NCI-H446 treated with DMSO at 0.1 percent for 48 hours (cell line): ENCODE results near the gene APOL3.
"Not testable (repeated sequence)": the region's sequence is repeated elsewhere in the genome, so short reads cannot be mapped to it uniquely, and the experiment has no call there.

Source experiments
- DNase-seq: peaks from one replicate; lab custom pipeline; 2025; lab: John Stamatoyannopoulos, UW

Gene APOL3

DNA sequence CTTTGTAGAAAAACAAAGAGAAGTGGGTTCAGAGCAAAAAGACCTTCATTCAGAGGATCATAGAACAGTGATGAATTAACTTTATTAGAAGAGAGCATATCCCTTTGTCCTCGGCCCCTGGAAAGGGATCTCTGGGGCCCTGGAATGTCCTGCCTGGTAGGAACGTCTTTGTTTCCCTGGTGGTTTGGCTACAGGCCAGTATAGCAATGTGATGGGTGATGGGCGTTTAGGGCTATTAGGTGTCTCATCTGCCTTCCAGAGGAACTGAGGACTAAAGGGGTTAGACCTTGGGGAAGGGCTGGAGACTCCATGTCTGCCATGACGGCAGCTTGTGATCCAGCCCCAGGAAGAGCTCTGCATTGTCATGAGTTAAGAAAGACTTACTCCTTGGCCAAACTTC is 32.0 kb upstream of the APOL3 start:
- no peak for DNase-seq

DNA sequence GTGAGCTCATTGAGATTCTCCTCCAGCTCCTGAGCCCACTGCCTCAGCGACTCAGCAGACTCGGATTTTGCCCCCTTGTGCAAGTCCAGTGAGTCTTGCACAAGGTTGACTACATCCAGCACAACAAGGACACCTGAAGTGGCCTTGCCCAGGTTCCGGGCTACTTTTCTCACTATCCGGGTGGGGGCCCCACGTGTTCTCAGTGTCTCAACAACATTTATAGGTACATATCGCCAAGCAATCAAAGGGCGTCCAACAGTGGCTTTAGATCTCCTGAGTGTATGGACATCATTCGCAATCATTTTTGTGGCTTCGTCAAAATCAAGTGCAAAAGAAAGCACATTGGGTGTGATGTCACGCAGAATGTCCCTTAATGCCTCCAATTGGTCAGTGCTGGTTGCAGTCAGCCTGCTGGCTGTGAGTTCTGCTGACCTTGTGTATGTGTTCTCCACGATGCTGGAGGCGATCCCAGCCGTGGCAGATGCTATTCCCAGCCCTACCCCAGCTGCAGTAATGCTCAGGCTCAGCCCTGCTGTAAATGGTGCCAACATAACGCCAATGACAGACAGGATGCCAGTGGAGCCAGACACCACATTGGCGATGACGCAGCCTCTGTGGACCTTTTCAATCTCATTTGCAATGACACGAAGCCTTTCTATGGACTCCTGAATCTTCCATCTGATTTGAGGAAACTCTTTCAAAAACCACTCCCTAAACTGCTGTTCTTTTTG is 30.7 kb upstream of the APOL3 start:
- DNase-seq, result peak; percentile 51

- DNase-seq, result not testable (repeated sequence)
Measured at GRCh38 chr22:36187862-36188261, 27.3 kb upstream of the APOL3 start.

DNA sequence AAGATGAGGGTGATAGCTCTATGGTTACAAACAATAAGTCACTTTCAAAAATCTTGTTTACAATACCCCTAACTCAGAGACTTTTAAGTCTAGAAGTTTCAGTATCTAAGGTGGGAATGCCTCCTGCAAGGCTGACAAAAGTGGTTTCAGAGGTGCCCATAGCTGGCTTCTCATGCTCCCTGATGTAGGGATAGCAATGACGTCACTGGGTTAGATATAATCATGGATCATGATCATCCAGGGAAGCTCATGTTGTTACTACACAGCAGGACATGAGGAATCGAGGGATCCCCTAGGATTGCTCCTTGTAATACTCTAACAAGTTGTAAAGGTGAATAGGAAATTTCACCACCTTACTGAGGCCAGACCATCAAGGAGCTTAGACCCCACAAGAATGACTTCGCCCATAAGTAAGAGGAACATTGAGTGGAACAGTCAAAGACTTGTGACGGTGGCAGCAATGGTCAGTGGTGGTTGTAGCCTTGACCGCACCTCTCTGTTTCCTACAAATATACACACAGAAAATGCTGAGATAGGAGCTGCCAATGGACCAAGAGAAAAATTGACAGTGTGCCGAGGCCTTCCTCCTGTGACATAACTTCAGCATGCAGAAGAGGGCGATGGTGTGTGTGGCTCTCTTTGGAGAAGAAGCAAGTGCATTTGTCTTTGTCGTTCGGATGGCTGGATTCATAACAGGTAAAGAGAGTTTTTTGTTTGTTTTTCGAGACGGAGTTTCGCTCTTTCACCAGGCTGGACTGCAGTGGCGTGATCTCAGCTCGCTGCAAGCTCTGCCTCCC is 25.5 kb upstream of the APOL3 start:
- DNase-seq, result no peak

DNA sequence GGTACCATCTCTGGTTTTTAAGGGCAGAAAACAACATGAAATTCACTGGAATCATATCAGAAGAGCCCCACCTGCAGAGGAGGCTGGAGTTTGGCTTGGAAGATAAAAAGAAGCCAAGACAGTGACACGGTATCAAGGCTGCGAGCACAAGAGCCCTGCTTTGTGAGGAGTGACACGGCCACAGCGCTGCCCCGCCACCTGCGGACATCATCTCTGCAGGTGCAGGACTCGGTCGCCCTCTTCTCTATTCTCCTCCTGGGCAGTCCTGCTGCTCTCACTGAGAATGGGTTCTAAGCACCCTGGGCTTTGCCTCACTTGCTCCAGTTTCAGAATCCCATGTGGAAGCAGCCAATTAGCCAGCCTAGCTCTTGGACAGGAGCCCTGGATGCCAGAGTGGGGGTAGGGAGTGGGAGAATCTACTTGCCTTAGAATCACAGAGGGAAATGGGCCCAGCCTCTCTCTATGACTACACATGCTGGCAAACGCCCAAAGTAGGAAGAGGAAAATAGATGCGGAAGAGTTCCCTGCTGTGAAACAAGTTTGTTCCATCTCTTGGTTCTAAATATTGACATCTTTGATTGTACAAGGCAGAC is 24.0 kb upstream of the APOL3 start:
- DNase-seq, result peak; percentile 7

GRCh38 chr22:36183446-36183845 is 22.9 kb upstream of the APOL3 start:
- no peak for DNase-seq

DNA sequence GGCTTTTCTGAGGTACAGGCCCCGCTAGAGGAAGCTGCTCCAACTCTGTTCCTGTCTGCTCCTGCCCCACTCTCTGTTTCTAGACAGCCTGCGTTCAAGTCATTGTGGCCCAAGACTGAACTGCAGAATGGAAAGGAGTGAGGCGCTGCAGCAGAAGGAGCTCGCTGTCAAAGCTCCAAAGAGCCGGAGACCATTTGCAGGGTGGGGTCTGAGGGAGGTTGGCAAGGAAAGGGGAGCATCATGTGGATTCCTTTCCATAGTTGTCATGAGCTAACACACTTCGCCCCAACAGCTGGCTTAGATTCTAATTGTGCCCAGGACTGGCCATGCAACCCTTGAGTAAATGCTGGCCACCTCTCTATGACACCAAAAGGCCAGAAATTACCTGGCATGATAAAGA is 22.3 kb upstream of the APOL3 start:
- DNase-seq, result no peak

DNA sequence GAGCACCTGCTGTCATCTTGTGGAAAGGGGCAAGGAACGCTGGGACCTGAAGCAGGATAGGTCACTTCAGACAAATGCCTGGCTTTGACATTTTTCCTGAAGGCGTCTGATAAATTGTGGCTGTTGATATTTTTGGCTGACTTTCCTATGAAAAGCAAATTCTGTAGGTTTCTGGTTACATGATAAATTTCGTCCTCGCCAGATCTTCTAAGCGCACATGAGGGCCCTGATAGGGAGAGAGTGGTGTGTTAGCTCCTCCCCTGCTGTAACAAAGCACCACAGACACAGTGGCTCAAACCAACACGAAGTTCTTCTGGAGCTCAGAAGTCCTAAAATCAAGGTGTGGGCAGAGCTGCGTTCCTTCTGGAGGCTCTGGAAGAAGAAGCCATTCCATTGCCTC is 21.5 kb upstream of the APOL3 start:
- DNase-seq, result no peak

- DNase-seq, result no peak
Measured at GRCh38 chr22:36180928-36181327, 20.4 kb upstream of the APOL3 start.

DNA sequence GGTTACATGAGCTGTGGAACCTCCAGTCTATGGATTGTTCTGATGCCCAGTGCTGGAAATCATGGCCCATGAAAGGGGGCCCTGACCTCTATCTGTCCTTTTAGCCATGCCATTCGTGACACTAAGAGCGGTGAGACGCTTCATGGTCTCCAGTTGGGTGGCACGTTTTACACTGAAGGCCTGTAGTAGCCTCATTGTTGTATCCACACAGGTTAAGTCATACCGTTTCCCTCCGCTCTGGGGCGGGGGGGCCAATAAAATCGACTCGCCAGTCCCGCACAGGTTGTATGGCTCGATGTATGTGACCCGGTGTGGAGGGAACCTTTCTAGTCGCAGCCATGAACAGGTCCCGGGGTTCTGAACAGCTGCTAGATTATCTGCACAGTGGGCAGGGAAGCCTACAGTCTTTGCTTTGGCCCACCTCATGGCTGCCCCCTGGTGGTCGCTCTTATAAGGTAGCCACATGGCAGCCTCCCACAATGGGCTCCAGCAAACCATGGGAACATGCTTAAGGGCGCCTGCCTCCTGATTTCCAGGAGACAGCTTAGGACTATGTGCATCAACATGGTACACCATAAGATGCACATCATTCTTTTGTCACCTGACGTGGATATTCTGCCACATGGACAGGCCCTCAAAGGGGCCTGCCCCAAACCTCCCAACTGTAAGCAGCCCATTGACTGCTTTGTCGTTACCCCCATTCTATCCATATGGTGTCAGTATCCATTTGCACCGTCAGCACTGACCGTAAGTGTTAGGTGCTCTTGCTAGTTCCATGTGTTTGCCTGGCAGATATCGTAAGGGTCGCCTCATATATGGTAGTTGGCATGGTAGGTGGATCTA is 19.7 kb upstream of the APOL3 start:
- no peak for DNase-seq

DNA sequence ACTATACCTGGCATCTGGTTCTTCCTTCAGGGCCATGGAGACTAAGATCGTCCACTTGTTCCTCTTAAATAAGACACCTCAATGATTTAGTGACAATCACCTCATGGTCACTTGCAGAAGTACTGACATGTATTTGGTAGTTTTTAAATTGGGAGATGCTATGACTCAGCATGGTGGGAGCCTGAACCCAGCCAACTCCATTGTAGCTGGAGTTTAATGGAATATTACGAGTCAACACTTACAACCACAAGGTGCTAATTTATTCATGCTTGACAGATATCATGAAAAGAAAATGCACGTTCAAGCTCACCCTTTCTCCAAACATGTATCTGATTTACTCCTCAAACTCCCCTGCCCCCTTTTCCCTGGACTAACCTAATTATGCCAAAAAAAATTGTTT is 16.6 kb upstream of the APOL3 start:
- DNase-seq, result no peak

- DNase-seq, result no peak
Measured at GRCh38 chr22:36175892-36176291, 15.3 kb upstream of the APOL3 start.

DNA sequence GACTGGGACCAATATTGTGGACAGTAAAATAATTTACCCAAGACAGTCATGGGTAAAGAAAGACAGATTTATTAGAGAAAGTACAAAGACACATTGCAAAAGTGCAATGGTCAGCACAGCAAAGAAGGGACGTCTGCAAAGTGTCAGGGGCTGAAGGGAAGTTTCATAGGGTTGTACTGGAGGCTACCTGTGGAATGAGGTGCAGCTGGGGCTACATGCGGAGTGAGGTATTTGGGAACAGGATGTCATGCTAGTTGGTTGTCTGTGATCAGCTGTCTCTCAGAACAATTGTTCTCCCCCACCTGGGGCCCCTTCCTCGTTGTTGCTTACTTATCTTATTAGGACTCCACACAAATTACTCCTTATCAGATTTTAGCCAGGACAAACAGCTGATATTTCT is 11.4 kb upstream of the APOL3 start:
- DNase-seq, result no peak

- DNase-seq, result no peak
Measured at GRCh38 chr22:36166518-36167220, 6.1 kb upstream of the APOL3 start.

DNA sequence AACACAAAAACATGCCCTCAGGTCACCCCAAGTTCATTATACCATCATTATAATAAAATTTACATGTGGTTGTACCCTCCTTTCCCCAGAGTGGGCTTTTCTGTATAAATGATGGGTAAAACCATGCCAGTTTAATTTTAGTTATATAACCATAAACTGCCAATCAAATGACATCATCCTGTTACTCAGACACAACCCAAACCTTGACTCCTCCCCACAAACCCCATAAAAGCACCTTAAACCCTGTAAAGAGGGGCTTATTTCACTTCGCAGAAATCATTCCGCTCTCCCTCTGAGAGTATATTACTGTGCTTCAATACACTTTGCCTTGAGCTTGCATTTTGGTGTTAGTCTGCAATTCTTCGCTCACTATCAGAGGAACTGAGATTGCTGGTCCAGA is 5.5 kb upstream of the APOL3 start:
- no peak for DNase-seq

DNA sequence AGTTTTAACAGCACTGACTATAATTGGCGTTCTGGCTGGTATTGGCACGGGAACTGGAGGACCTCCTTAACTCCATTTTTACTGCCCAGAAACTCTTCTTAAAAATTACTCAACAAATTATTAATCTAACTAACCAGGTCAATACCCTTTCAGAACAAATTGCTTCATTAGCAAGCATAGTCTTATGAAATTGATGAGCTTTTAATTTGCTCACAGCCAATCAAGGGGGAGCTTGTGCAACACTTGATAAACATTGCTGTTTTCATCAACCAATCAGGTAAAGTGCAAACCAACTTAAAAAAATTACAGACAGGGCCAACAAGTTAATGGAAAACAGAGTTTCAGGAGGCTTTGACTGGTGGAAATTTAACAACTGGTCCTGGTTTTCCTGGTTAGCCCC is 4.6 kb upstream of the APOL3 start:
- DNase-seq, result no peak

DNA sequence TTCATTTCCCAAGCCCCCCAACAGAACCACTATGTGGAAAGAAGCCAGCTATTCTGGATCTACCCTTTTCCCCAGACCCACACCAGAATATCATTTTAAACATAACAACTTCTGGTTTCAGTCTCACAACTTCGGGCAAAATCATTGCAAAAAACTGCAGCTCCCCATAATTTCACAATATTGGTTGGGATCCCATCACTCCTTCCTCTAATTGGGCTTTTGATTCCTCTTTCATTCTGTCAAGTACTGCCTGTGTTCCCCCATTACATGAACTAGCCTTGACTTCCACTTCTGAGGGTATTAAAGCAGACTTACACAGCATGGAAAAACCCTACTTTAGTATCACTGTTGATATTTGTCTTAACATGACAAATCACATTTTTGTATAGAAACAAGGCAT is 4.1 kb upstream of the APOL3 start:
- no peak for DNase-seq

- DNase-seq, result no peak
Measured at GRCh38 chr22:36163497-36163896, 2.9 kb upstream of the APOL3 start.

DNA sequence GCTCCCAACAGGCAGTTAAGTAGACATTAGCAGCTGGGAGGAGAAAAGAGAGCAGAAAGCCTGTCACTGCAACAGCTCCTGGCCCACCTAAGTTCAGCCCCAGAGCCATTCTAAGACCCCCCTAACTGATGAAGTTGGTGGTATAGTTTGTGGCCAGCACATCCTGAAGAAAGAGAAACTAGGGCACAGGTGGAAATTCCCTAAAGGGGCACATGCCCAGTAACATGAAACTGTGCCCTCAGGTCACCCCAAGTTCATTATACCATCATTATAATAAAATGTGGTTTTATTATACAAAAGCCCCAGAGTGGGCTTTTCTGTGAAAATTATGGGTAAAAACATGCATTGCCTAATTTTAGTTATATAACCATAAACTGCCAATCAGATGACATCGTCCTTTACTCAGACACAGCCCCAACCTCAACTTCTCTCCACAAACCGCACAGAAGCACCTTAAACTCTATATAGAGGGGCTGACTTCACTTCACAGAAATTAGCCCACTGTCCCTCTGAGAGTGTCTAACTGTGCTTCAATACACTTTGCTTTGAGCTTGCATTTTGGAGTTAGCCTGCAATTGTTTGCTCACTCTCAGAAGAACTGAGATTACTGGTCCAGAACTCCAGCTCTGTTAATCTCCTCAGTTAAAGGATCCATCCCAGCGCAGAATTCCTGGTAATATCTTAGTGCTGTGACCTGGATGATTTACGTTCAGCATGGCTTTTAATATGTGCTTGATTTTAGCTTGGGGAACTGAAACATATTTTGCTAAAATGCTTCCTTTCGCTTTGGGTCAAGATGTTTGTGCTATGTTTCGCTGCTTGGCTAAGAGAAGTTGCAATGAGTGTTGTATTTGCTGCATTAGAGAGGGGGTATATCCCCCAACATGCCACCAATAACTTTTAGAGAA is 1.8 kb upstream of the APOL3 start:
- no peak for DNase-seq

DNA sequence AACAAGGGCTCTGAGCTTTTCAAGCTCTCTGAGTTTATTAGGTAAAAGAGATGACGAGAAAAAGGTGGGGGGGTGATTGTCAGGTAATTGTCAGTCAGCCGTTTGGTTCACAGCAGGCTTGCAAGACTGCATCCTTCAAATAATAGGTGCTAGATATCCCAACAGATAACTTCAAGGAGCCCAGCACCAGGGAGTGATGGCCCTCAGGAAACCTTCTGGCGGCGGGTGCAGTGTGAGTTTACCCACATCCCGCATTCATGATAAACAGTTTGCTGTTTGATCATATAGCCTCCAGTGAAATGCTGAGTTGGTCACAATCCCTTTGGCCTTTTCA is 1.2 kb upstream of the APOL3 start:
- not testable (repeated sequence) for DNase-seq
